Caco-2 (cell line): ENCODE results near the gene ALOXE3. TPM values are rescaled to one million over a fixed set of nuclear protein-coding genes. Genes with fewer than 3 reads are reported as not detected.

Experiments used
- BruUV-seq: library from RNA; stranded (reverse); fragments of 400-500 nt; replicated peaks from 2 replicates; lab custom pipeline; 2021; lab: Mats Ljungman, UMichigan
- CTCF ChIA-PET: fragments of 300-600 bp; sonication (Branson Sonifier 250); formaldehyde crosslinking; loops from one replicate; lab custom pipeline; 2022; ENCODE audit warnings: antibody characterized with exemption; lab: Charles Lee
- POLR2A ChIA-PET: fragments of 300-600 bp; sonication (Branson Sonifier 250); formaldehyde crosslinking; loops from one replicate; lab custom pipeline; 2022; ENCODE audit warnings: antibody characterized with exemption; lab: Charles Lee
- DNase-seq, 2 experiments: peaks; one replicate each; pipeline versions ENCODE4 v3.0.0 to v3.0.0-alpha.2; 2020 to 2022
- H3K27me3 ChIP-seq: replicated peaks from 2 replicates; pipeline ENCODE4 v1.6.0; 2011; ENCODE audit warnings: low read length; ENCODE audit not compliant: control insufficient read depth, insufficient read depth
- H3K36me3 ChIP-seq: 2 replicates; pipeline ENCODE4 v1.5.1; 2011; ENCODE audit warnings: low read length; ENCODE audit not compliant: control insufficient read depth, insufficient read depth
- H3K4me1 ChIP-seq: fragments of 250-450 bp; sonication (Bioruptor Pico); 2 replicates; pipeline ENCODE4 v1.5.1; 2020; ENCODE audit warnings: mild to moderate bottlenecking
- H3K4me3 ChIP-seq: 2 replicates; pipeline ENCODE4 v1.5.1; 2011; ENCODE audit warnings: low read depth, mild to moderate bottlenecking, control low read depth, low read length
- H3K9me3 ChIP-seq: fragments of 250-450 bp; sonication (Bioruptor Pico); 2 replicates; pipeline ENCODE4 v1.5.1; 2020; ENCODE audit warnings: mild to moderate bottlenecking, moderate library complexity
- H3K27ac Mint-ChIP-seq: one replicate; pipeline ENCODE4 v1.8.0; 2022; ENCODE audit warnings: mixed read lengths; ENCODE audit not compliant: unreplicated experiment
- H3K27me3 Mint-ChIP-seq: one replicate; pipeline ENCODE4 v1.8.0; 2022; ENCODE audit warnings: mixed read lengths; ENCODE audit not compliant: insufficient read depth, unreplicated experiment
- H3K36me3 Mint-ChIP-seq: one replicate; pipeline ENCODE4 v1.8.0; 2022; ENCODE audit warnings: mild to moderate bottlenecking, mixed read lengths; ENCODE audit not compliant: insufficient read depth, unreplicated experiment
- H3K4me1 Mint-ChIP-seq: one replicate; pipeline ENCODE4 v1.8.0; 2022; ENCODE audit warnings: low read depth, mixed read lengths; ENCODE audit not compliant: unreplicated experiment
- H3K4me3 Mint-ChIP-seq: one replicate; pipeline ENCODE4 v1.8.0; 2022; ENCODE audit warnings: mild to moderate bottlenecking, moderate library complexity, mixed read lengths; ENCODE audit not compliant: unreplicated experiment
- H3K9me3 Mint-ChIP-seq: one replicate; pipeline ENCODE4 v1.8.0; 2022; ENCODE audit warnings: mixed read lengths; ENCODE audit not compliant: unreplicated experiment
- CTCF ChIP-seq, 2 experiments: fragments of 200-600 bp in 1 of 2; IDR thresholded peaks; 1 replicate in 1 of 2; 2 replicates in 1 of 2; pipeline versions ENCODE4 v1.5.1 to v1.8.0; 2011 to 2022; ENCODE audit warnings: antibody characterized with exemption in 1 of 2, control low read depth in 1 of 2, inconsistent platforms in 1 of 2, low read depth in 1 of 2, low read length in 1 of 2, mild to moderate bottlenecking in 1 of 2, moderate library complexity in 1 of 2; ENCODE audit not compliant: insufficient read depth in 1 of 2, severe bottlenecking in 1 of 2, unreplicated experiment in 1 of 2
- intact Hi-C: fragments of 100-400 bp; cut with micrococcal nuclease; formaldehyde crosslinking; loops from one replicate; pipeline ENCODE4 v1.10.0; 2022; ENCODE audit not compliant: unreplicated experiment
- total RNA-seq: library from RNA; stranded (reverse); gene quantifications from 2 replicates; pipeline ENCODE4 v1.2.3, GENCODE V29; 2022

The ALOXE3 gene
- total RNA-seq, 1 experiment from 2014 or later, result not detected

GRCh38 chr17:8064561-8065019, 53.7 kb downstream of the ALOXE3 start:
- no peak overlapping the region for H3K4me3 ChIP-seq
- BruUV-seq, result no TSS peak
- no peaks in the 10 kb centered on the region for H3K9me3 ChIP-seq
- intact Hi-C loops, result no loop called here
- H3K4me1 Mint-ChIP-seq, result peaks cover 14% of the 10 kb centered on the region
- H3K4me1 ChIP-seq, result peaks cover 15% of the 10 kb centered on the region
- POLR2A ChIA-PET, result no interaction called here
- H3K36me3 Mint-ChIP-seq, result no peaks in the 10 kb centered on the region
- H3K36me3 ChIP-seq, result no peaks in the 10 kb centered on the region
- no peaks in the 10 kb centered on the region for H3K9me3 Mint-ChIP-seq
- H3K27me3 ChIP-seq, result no peaks in the 10 kb centered on the region
- no peak for DNase-seq
- no peak overlapping the region for H3K4me3 Mint-ChIP-seq
- no peak for TF ChIP-seq CTCF (IDR thresholded peaks at IDR 0.05; ENCODE audit: insufficient read depth in 1 of 2, low read depth in 1 of 2, low read length in 1 of 2, severe bottlenecking in 1 of 2, unreplicated experiment in 1 of 2)
- no peak overlapping the region for H3K27ac Mint-ChIP-seq
- CTCF ChIA-PET, result interaction anchor here (0.6 kb wide), 1 partner anchor 722 kb away, joined by 4 read pairs; no protein-coding TSS in a partner anchor
- H3K27me3 Mint-ChIP-seq, result no peaks in the 10 kb centered on the region

- ChIA-PET CTCF (interaction anchor here (0.6 kb wide), 1 partner anchor 722 kb away, joined by 4 read pairs; no protein-coding TSS in a partner anchor), POLR2A (no interaction called here)
- Histone ChIP-seq H3K36me3 (no peaks in the 10 kb centered on the region), H3K9me3 (no peaks in the 10 kb centered on the region), H3K27me3 (no peaks in the 10 kb centered on the region), H3K4me1 (peaks cover 9% of the 10 kb centered on the region), H3K4me3 (no peak overlapping the region)
- Mint-ChIP-seq H3K4me3 (no peak overlapping the region), H3K4me1 (peaks cover 13% of the 10 kb centered on the region), H3K27me3 (no peaks in the 10 kb centered on the region), H3K36me3 (no peaks in the 10 kb centered on the region), H3K27ac (no peak overlapping the region), H3K9me3 (no peaks in the 10 kb centered on the region)
- no peak for DNase-seq
- no TSS peak for BruUV-seq
- TF ChIP-seq CTCF (IDR thresholded peaks at IDR 0.05; ENCODE audit: insufficient read depth in 1 of 2, low read depth in 1 of 2, low read length in 1 of 2, severe bottlenecking in 1 of 2, unreplicated experiment in 1 of 2), result no peak
- intact Hi-C loops, result no loop called here
These were observed 54.4 kb downstream of the ALOXE3 start for GRCh38 chr17:8063761-8064534.

GRCh38 chr17:8062807-8063483, 55.4 kb downstream of the ALOXE3 start:
- Mint-ChIP-seq H3K9me3 (no peaks in the 10 kb centered on the region), H3K27me3 (no peaks in the 10 kb centered on the region), H3K36me3 (no peaks in the 10 kb centered on the region), H3K4me1 (peaks cover 3% of the 10 kb centered on the region), H3K27ac (no peak overlapping the region), H3K4me3 (no peak overlapping the region)
- POLR2A ChIA-PET, result no interaction called here
- DNase-seq, result no peak
- no peaks in the 10 kb centered on the region for H3K4me1 ChIP-seq
- H3K27me3 ChIP-seq, result no peaks in the 10 kb centered on the region
- CTCF ChIA-PET, result no interaction called here
- H3K36me3 ChIP-seq, result no peaks in the 10 kb centered on the region
- H3K9me3 ChIP-seq, result no peaks in the 10 kb centered on the region
- no TSS peak for BruUV-seq
- TF ChIP-seq CTCF (IDR thresholded peaks at IDR 0.05; ENCODE audit: insufficient read depth in 1 of 2, low read depth in 1 of 2, low read length in 1 of 2, severe bottlenecking in 1 of 2, unreplicated experiment in 1 of 2), result no peak
- intact Hi-C loops, result no loop called here
- H3K4me3 ChIP-seq, result no peak overlapping the region
